ENCODE measurements around the gene B3GAT1.

DNA sequence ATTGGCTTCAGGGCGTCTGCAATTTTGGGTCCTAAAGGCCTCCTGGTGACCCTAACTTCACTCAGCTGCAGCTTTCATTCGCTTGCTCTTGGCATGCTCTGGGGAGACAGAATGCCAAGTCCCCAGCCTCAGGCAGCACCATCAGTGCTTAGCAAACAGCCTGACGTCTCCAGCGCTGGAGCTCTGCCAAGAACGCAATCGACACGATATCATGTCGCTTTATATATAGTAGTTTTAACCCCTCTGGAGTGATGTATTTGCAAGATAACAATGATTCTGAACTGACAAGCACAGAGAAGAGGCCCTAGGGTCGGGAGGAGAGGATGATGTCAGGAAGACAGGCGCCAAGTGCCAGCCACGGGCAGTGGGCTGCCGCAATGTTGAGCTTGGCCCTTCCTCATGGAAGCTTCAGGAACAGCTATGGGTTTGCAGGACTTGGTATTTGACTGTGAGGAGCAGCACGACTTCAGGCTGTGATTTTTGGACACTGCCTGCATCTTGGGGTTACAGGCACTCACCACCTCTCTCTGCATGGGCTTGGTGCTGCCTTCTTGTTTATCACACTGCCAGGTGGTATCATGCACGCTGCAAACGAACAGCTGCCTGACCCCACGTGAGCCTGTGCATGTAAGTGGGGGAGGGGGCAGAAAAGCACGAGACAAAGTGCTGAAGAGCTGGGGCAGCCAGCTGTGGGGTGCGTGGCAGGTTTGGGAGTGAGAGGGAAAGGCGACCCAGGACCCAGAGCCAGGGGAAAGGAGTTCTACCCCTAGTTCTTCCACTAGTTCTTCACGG lies 26.1 kb downstream of the B3GAT1 start:
- TF ChIP-seq EZH2phosphoT487 (IDR thresholded peaks at IDR 0.05; ENCODE audit: borderline replicate concordance, low read length): no peak
- TF ChIP-seq, protein P1, sequence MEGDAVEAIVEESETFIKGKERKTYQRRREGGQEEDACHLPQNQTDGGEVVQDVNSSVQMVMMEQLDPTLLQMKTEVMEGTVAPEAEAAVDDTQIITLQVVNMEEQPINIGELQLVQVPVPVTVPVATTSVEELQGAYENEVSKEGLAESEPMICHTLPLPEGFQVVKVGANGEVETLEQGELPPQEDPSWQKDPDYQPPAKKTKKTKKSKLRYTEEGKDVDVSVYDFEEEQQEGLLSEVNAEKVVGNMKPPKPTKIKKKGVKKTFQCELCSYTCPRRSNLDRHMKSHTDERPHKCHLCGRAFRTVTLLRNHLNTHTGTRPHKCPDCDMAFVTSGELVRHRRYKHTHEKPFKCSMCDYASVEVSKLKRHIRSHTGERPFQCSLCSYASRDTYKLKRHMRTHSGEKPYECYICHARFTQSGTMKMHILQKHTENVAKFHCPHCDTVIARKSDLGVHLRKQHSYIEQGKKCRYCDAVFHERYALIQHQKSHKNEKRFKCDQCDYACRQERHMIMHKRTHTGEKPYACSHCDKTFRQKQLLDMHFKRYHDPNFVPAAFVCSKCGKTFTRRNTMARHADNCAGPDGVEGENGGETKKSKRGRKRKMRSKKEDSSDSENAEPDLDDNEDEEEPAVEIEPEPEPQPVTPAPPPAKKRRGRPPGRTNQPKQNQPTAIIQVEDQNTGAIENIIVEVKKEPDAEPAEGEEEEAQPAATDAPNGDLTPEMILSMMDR (IDR thresholded peaks at IDR 0.05; ENCODE audit: low read depth, low read length, poor library complexity, severe bottlenecking): no peak

All from DOHH2 (cell line).